ENCODE measurements around the gene BABAM2.

DNA sequence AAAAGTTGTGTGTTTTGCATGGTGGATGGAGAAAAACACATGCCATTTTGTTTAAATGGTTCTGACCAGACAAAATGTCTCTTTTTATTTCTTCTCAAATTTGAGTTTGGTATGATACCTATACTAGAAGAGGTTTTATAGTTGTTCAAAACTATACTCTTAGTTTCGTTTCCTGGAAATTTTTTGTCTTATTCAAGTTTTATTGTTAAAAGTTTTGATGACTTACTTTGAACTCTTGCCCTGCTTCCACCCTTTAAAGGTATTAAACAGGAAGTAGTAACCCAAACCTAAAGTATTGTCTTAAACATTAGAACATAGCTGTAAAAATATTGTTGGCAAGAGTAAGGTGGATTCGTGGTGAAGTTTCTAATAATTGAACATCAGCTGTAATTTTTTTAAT lies 98.2 kb downstream of the BABAM2 start:
- TF ChIP-seq, protein P1, sequence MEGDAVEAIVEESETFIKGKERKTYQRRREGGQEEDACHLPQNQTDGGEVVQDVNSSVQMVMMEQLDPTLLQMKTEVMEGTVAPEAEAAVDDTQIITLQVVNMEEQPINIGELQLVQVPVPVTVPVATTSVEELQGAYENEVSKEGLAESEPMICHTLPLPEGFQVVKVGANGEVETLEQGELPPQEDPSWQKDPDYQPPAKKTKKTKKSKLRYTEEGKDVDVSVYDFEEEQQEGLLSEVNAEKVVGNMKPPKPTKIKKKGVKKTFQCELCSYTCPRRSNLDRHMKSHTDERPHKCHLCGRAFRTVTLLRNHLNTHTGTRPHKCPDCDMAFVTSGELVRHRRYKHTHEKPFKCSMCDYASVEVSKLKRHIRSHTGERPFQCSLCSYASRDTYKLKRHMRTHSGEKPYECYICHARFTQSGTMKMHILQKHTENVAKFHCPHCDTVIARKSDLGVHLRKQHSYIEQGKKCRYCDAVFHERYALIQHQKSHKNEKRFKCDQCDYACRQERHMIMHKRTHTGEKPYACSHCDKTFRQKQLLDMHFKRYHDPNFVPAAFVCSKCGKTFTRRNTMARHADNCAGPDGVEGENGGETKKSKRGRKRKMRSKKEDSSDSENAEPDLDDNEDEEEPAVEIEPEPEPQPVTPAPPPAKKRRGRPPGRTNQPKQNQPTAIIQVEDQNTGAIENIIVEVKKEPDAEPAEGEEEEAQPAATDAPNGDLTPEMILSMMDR (IDR thresholded peaks at IDR 0.05; ENCODE audit: insufficient read depth, low read length, poor library complexity, severe bottlenecking), result no peak
- no peak for TF ChIP-seq EZH2phosphoT487 (conservative IDR thresholded peaks at IDR 0.05; ENCODE audit: low read length)

All from SU-DHL-6 (cell line).